Prostate gland (tissue), 2 donors: ENCODE results near the gene SHISA2. TPM values are rescaled to one million over a fixed set of nuclear protein-coding genes. Genes with fewer than 3 reads are reported as not detected.

Experiments
- DNase-seq: peaks from one replicate; pipeline ENCODE4 v3.0.0-alpha.2; 2019; ENCODE audit warnings: low spot score
- H3K27ac ChIP-seq, 2 donors: fragments of 200-600 bp; sonication (generic); 2 replicates each; pipeline ENCODE4 v1.5.1; 2017 to 2019
- H3K27me3 ChIP-seq: fragments of 200-600 bp; sonication (generic); replicated peaks from 2 replicates; pipeline ENCODE4 v1.5.1; 2019; ENCODE audit not compliant: insufficient read depth
- H3K36me3 ChIP-seq, 2 donors: fragments of 200-600 bp; sonication (generic); 1 replicate in 1 of 2; 2 replicates in 1 of 2; pipeline versions ENCODE4 v1.5.1 to v1.8.1; 2017 to 2019
- H3K4me1 ChIP-seq: fragments of 200-600 bp; sonication (generic); replicated peaks from 2 replicates; pipeline ENCODE4 v1.5.1; 2019
- H3K4me3 ChIP-seq, 2 donors: fragments of 200-600 bp; sonication (generic); 2 replicates each; pipeline ENCODE4 v1.5.1; 2017 to 2019
- H3K9me3 ChIP-seq: fragments of 200-600 bp; sonication (generic); 2 replicates; pipeline ENCODE4 v1.5.1; 2017
- POLR2A ChIP-seq: fragments of 450-650 bp; IDR thresholded peaks from one replicate; pipeline ENCODE4 v1.6.1; 2016; ENCODE audit warnings: antibody characterized with exemption, mild to moderate bottlenecking
- POLR2AphosphoS5 ChIP-seq: sonication (generic); formaldehyde crosslinking; IDR thresholded peaks from one replicate; pipeline ENCODE4 v1.6.1; 2017; ENCODE audit warnings: antibody characterized with exemption
- WGBS: methylation state at CpG from one replicate; pipeline ENCODE4 v1.1.5; 2018; 5-methylcytosine and 5-hydroxymethylcytosine counted together
- intact Hi-C: fragments of 100-400 bp; cut with DNase I; formaldehyde crosslinking; loops from one replicate; pipeline ENCODE4 v1.14.2; 2022
- total RNA-seq, 2 donors: library from RNA; depleted of rRNA; stranded (reverse); fragments of >200 nt; gene quantifications; one replicate each; pipeline ENCODE4 v1.1.0, GENCODE V29; 2016
- TF ChIP-seq, protein P1 (sequence below), 4 experiments: fragments of 200-600 bp in 2 of 4; fragments of 450-650 bp in 2 of 4; sonication (generic) in 2 of 4; IDR thresholded peaks; 1 replicate in 3 of 4; 2 replicates in 1 of 4; pipeline ENCODE4 v1.5.1; 2016 to 2019; ENCODE audit warnings: antibody characterized with exemption in 4 of 4, mild to moderate bottlenecking in 2 of 4, moderate library complexity in 2 of 4

The SHISA2 gene
- total RNA-seq, 2 donors from 2014 or later, result 2.6 to 21.6 TPM

GRCh38 chr13:26030331-26030730 is 21.5 kb downstream of the SHISA2 start:
- TF ChIP-seq, protein P1, sequence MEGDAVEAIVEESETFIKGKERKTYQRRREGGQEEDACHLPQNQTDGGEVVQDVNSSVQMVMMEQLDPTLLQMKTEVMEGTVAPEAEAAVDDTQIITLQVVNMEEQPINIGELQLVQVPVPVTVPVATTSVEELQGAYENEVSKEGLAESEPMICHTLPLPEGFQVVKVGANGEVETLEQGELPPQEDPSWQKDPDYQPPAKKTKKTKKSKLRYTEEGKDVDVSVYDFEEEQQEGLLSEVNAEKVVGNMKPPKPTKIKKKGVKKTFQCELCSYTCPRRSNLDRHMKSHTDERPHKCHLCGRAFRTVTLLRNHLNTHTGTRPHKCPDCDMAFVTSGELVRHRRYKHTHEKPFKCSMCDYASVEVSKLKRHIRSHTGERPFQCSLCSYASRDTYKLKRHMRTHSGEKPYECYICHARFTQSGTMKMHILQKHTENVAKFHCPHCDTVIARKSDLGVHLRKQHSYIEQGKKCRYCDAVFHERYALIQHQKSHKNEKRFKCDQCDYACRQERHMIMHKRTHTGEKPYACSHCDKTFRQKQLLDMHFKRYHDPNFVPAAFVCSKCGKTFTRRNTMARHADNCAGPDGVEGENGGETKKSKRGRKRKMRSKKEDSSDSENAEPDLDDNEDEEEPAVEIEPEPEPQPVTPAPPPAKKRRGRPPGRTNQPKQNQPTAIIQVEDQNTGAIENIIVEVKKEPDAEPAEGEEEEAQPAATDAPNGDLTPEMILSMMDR (IDR thresholded peaks at IDR 0.05), result no peak
- TF ChIP-seq POLR2A, result no peak
- TF ChIP-seq POLR2AphosphoS5, result no peak
- intact Hi-C loops, result no loop called here
- WGBS, result 92% methylated on average over 4 of the region's 4 CpGs
- Histone ChIP-seq H3K4me1 (peaks cover 3% of the 10 kb centered on the region), H3K27ac (no peak overlapping the region), H3K27me3 (no peaks in the 10 kb centered on the region), H3K9me3 (no peaks in the 10 kb centered on the region), H3K36me3 (no peaks in the 10 kb centered on the region), H3K4me3 (no peak overlapping the region)
- DNase-seq, result no peak

DNA sequence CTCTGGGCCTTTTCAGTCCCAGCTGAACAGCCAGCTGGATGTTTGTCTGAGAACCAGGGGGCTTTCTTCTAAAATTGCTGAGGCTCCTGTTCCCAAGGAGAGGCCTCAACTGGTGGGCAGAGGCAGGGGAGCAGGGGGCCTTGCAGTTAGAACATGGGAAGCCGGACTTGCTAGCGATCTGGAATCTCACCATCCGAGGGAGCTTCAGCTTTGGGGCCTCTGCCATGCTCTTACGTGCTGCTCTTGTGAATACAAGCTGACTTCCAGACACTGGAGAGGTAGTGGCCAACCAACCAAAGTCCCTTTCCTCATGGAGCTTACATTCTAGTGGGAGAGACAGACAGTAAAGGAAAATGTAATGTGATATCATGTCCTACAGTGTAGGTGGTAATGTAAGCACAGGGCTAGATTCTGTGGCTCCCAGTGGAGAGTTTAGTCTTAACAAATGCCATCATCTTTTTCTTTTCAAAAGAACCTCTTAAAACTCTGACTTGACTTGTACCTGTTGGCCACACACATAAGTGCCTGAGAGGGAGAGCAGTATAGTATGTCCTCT is 22.2 kb downstream of the SHISA2 start:
- no peak for DNase-seq
- 95% methylated on average over 4 of the region's 4 CpGs for WGBS

GRCh38 chr13:26026211-26026610 is 25.6 kb downstream of the SHISA2 start:
- H3K27ac ChIP-seq, result no peak overlapping the region
- no peak overlapping the region for H3K4me3 ChIP-seq
- H3K9me3 ChIP-seq, result no peaks in the 10 kb centered on the region
- no peaks in the 10 kb centered on the region for H3K4me1 ChIP-seq
- no peaks in the 10 kb centered on the region for H3K27me3 ChIP-seq
- no peak for TF ChIP-seq POLR2A
- no peak for TF ChIP-seq POLR2AphosphoS5
- TF ChIP-seq, protein P1 (IDR thresholded peaks at IDR 0.05), result no peak
- intact Hi-C loops, result no loop called here
- H3K36me3 ChIP-seq, result no peaks in the 10 kb centered on the region
- 70% methylated on average over 4 of the region's 4 CpGs for WGBS
- no peak for DNase-seq

More for the DNA sequence above, 22.2 kb downstream of the SHISA2 start:
- intact Hi-C loops, result no loop called here
- TF ChIP-seq POLR2A (no peak), POLR2AphosphoS5 (no peak)
- TF ChIP-seq, protein P1 (IDR thresholded peaks at IDR 0.05), result no peak
- Histone ChIP-seq H3K4me3 (no peak overlapping the region), H3K27ac (no peak overlapping the region), H3K36me3 (no peaks in the 10 kb centered on the region), H3K9me3 (no peaks in the 10 kb centered on the region), H3K4me1 (peaks cover 3% of the 10 kb centered on the region), H3K27me3 (no peaks in the 10 kb centered on the region)

GRCh38 chr13:26025771-26026170 is 26.0 kb downstream of the SHISA2 start:
- TF ChIP-seq POLR2A (no peak), POLR2AphosphoS5 (no peak)
- TF ChIP-seq, protein P1 (IDR thresholded peaks at IDR 0.05), result no peak
- H3K9me3 ChIP-seq, result no peaks in the 10 kb centered on the region
- no peaks in the 10 kb centered on the region for H3K36me3 ChIP-seq
- H3K27me3 ChIP-seq, result no peaks in the 10 kb centered on the region
- no peak for DNase-seq
- WGBS, result 95% methylated on average over 4 of the region's 4 CpGs
- H3K4me1 ChIP-seq, result no peaks in the 10 kb centered on the region
- no peak overlapping the region for H3K4me3 ChIP-seq
- no peak overlapping the region for H3K27ac ChIP-seq
- intact Hi-C loops, result no loop called here

GRCh38 chr13:26025196-26025595 is 26.6 kb downstream of the SHISA2 start:
- H3K36me3 ChIP-seq, result no peaks in the 10 kb centered on the region
- TF ChIP-seq POLR2AphosphoS5 (no peak), POLR2A (no peak)
- TF ChIP-seq, protein P1 (IDR thresholded peaks at IDR 0.05), result no peak
- H3K27ac ChIP-seq, result no peak overlapping the region
- 80% methylated on average over 12 of the region's 12 CpGs for WGBS
- no peak overlapping the region for H3K4me3 ChIP-seq
- intact Hi-C loops, result no loop called here
- no peak for DNase-seq
- H3K4me1 ChIP-seq, result peaks cover under 1% of the 10 kb centered on the region
- H3K9me3 ChIP-seq, result no peaks in the 10 kb centered on the region
- H3K27me3 ChIP-seq, result no peaks in the 10 kb centered on the region
